Ovary (tissue), 3 donors: ENCODE results near the gene TRMU.

Source experiments
- EP300 ChIP-seq: sonication (generic); formaldehyde crosslinking; IDR thresholded peaks from one replicate; pipeline ENCODE4 v1.6.1; 2017; ENCODE audit warnings: antibody characterized with exemption
- POLR2A ChIP-seq: fragments of 450-650 bp; IDR thresholded peaks from one replicate; pipeline ENCODE4 v1.6.1; 2017; ENCODE audit warnings: antibody characterized with exemption, mild to moderate bottlenecking, moderate library complexity
- TF ChIP-seq, protein P1 (sequence below), 3 donors: fragments of 450-650 bp in 2 of 3; fragments of 200-600 bp in 1 of 3; IDR thresholded peaks; one replicate each; pipeline versions ENCODE4 v1.5.1 to v1.8.0; 2016 to 2022; ENCODE audit warnings: antibody characterized with exemption in 3 of 3, mild to moderate bottlenecking in 1 of 3
- donor health status: DM: no; HTN: no; CAD: no.

- TF ChIP-seq, protein P1, sequence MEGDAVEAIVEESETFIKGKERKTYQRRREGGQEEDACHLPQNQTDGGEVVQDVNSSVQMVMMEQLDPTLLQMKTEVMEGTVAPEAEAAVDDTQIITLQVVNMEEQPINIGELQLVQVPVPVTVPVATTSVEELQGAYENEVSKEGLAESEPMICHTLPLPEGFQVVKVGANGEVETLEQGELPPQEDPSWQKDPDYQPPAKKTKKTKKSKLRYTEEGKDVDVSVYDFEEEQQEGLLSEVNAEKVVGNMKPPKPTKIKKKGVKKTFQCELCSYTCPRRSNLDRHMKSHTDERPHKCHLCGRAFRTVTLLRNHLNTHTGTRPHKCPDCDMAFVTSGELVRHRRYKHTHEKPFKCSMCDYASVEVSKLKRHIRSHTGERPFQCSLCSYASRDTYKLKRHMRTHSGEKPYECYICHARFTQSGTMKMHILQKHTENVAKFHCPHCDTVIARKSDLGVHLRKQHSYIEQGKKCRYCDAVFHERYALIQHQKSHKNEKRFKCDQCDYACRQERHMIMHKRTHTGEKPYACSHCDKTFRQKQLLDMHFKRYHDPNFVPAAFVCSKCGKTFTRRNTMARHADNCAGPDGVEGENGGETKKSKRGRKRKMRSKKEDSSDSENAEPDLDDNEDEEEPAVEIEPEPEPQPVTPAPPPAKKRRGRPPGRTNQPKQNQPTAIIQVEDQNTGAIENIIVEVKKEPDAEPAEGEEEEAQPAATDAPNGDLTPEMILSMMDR (IDR thresholded peaks at IDR 0.05) = no peak
- TF ChIP-seq POLR2A (no peak), EP300 (no peak)
Observed at GRCh38 chr22:46352276-46352675, 16.8 kb downstream of the TRMU start.
